Colonic mucosa (tissue), 4 donors: ENCODE measurements around the gene SLC13A2. TPM values are rescaled to one million over a fixed set of nuclear protein-coding genes. Genes with fewer than 3 reads are reported as not detected.

ENCODE experiments used
- DNase-seq: peaks from one replicate; pipeline ENCODE4 v3.0.0-alpha.2; 2020
- H3K27ac ChIP-seq: fragments of 200-600 bp; one replicate; pipeline ENCODE4 v1.8.0; 2021
- H3K27me3 ChIP-seq: fragments of 200-600 bp; one replicate; pipeline ENCODE4 v1.8.0; 2021
- H3K36me3 ChIP-seq: fragments of 200-600 bp; one replicate; pipeline ENCODE4 v1.8.0; 2021
- H3K4me1 ChIP-seq: fragments of 200-600 bp; one replicate; pipeline ENCODE4 v1.8.0; 2021; ENCODE audit warnings: mild to moderate bottlenecking
- H3K4me3 ChIP-seq: fragments of 200-600 bp; one replicate; pipeline ENCODE4 v1.8.0; 2021
- H3K9ac ChIP-seq, 2 donors: one replicate each; pipeline ENCODE4 v1.7.0; 2013; ENCODE audit warnings: control low read depth in 2 of 2, low read depth in 2 of 2, low read length in 2 of 2
- H3K9me3 ChIP-seq: fragments of 200-600 bp; one replicate; pipeline ENCODE4 v1.8.0; 2021
- CTCF ChIP-seq: fragments of 200-600 bp; IDR thresholded peaks from one replicate; pipeline ENCODE4 v1.8.0; 2022; ENCODE audit warnings: antibody characterized with exemption, mild to moderate bottlenecking
- intact Hi-C: fragments of 100-400 bp; cut with DNase I; formaldehyde crosslinking; loops from one replicate; pipeline ENCODE4 v1.14.1; 2022
- total RNA-seq, 2 donors: library from RNA; stranded (reverse); fragmentation: NEBNext Ultra II Directional in 1 of 2; extraction: Animal tissue kit (Norgen Biotek cat#: 25700) in 1 of 2; gene quantifications; one replicate each; pipeline ENCODE4 v1.2.1, GENCODE V29; 2021
- donor health status: healthy.
- donor health status: DM: no; HTN: no; CAD: no.
- donor health status: DM: no; HTN: no; CAD: no.

The SLC13A2 gene
- total RNA-seq, 2 donors from 2014 or later: 24.7 to 40.5 TPM

- intact Hi-C loops: no loop called here
- no peak for DNase-seq
- Histone ChIP-seq H3K36me3 (no peaks in the 10 kb centered on the region), H3K4me3 (no peak overlapping the region), H3K9me3 (no peaks in the 10 kb centered on the region), H3K27me3 (no peaks in the 10 kb centered on the region), H3K4me1 (peaks cover 5% of the 10 kb centered on the region), H3K9ac (no peak overlapping the region), H3K27ac (no peak overlapping the region)
- no peak for TF ChIP-seq CTCF
Measured at GRCh38 chr17:28487881-28488532, 14.6 kb downstream of the SLC13A2 start.

GRCh38 chr17:28488533-28489276 is 15.3 kb downstream of the SLC13A2 start:
- Histone ChIP-seq H3K27me3 (no peaks in the 10 kb centered on the region), H3K9ac (no peak overlapping the region), H3K4me3 (no peak overlapping the region), H3K4me1 (no peaks in the 10 kb centered on the region), H3K9me3 (no peaks in the 10 kb centered on the region), H3K36me3 (no peaks in the 10 kb centered on the region), H3K27ac (no peak overlapping the region)
- intact Hi-C loops: no loop called here
- no peak for TF ChIP-seq CTCF
- no peak for DNase-seq

- Histone ChIP-seq H3K4me1 (no peaks in the 10 kb centered on the region), H3K9me3 (no peaks in the 10 kb centered on the region), H3K9ac (no peak overlapping the region), H3K27ac (no peak overlapping the region), H3K27me3 (no peaks in the 10 kb centered on the region), H3K4me3 (no peak overlapping the region), H3K36me3 (no peaks in the 10 kb centered on the region)
- intact Hi-C loops: no loop called here
- TF ChIP-seq CTCF: no peak
- no peak for DNase-seq
Measured at GRCh38 chr17:28491286-28491685, 17.8 kb downstream of the SLC13A2 start.

GRCh38 chr17:28491860-28492259 is 18.4 kb downstream of the SLC13A2 start:
- Histone ChIP-seq H3K27ac (no peak overlapping the region), H3K9ac (no peak overlapping the region), H3K36me3 (no peaks in the 10 kb centered on the region), H3K9me3 (no peaks in the 10 kb centered on the region), H3K4me3 (no peak overlapping the region), H3K4me1 (no peaks in the 10 kb centered on the region), H3K27me3 (no peaks in the 10 kb centered on the region)
- DNase-seq: no peak
- intact Hi-C loops: no loop called here
- TF ChIP-seq CTCF: no peak

- Histone ChIP-seq H3K27ac (no peak overlapping the region), H3K36me3 (no peaks in the 10 kb centered on the region), H3K27me3 (no peaks in the 10 kb centered on the region), H3K9ac (no peak overlapping the region), H3K4me1 (no peaks in the 10 kb centered on the region), H3K4me3 (no peak overlapping the region), H3K9me3 (no peaks in the 10 kb centered on the region)
- no peak for DNase-seq
- intact Hi-C loops: no loop called here
- TF ChIP-seq CTCF: no peak
Measured at GRCh38 chr17:28492352-28493310, 19.2 kb downstream of the SLC13A2 start.
